GM18868 (cell line): ENCODE measurements around the gene SH2D2A.

Experiments used
- ATAC-seq: cut with Tn5 transposase; IDR thresholded peaks from one replicate; pipeline ENCODE4 v1.9.1; 2021; ENCODE audit warnings: mild to moderate bottlenecking, moderate library complexity; ENCODE audit not compliant: unreplicated experiment

Gene SH2D2A

DNA sequence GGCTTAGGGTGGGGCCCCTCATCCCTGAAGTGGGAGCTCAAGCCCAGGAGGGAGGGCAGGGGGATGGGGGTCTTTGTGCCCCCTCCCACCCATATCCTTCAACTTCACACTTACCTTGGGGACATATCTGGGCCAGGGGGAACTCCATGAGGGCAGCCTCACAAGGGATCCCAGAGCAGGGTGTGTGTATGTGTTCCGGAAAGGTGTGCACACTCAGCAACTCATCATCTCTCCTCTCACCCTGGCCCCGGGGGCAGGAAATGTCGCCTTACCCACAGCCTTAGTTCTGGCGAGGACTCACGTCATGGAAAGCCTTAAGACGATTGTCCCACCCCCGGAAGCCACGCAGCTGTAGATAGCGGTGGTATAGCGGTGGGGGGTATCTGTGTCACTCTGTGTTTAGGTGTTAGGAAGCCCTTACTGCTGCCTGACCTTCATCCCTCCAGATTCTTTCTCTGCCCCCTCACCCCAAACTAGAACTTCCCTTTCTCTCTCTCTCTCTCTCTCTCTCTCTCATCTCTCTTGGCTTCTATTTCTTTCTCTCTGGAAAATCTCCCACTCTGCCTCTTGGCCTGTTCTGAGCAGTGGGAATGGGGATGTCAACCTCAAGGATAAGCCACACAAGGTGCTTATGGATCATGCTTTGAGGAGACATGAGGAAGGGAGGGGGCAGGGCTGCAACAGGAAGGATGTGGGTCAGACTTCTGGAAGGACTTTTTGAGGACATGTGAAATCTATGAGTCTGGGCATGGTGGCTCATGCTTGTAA is at the start of gene SH2D2A:
SH2D2A (minus strand) TSS at position 288 of the 768 bp plus-strand sequence; CDS start at position 148, 140 bp downstream.
- peak; percentile 57 for ATAC-seq

DNA sequence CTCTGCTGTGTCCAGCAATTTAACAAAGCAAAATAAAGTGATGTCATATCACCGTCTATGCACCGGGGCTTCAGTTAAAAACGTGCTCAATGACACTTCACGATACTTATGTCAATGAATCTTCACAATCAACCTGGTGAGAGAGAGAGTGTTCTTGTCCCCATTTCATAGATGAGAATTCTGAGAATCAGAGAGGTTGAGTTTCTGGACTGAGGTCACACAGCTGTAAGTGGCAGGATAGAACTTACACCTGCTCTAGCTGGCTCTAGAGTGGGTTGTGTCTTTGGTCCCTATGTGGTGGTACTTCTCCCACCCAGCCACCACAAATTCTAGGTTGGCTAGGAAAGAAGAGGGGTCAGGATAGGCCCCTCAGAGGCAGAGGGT is 49.2 kb upstream of the SH2D2A start:
- ATAC-seq = no peak

- no peak for ATAC-seq
Measured at GRCh38 chr1:156865258-156865657, 48.6 kb upstream of the SH2D2A start.

DNA sequence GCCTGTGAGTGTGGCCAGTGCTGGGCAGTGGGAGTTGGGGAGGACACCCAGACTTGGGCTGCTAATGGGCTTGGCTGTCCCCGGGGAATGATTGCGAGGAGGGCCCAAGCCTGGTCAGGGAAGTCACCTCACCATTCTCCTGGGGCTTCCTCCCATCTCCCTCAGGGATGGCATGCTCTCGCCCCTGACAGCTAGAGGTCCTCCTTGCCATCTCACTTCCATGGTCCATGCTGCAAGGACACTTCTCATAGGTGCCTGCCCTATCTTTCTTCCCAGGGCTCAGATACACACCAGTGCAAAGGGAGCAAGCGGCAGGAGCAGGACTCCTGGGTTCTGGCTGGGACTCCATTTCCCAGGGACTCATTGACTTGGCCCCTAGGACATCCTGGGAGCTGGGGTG is 48.1 kb upstream of the SH2D2A start:
- ATAC-seq = no peak

DNA sequence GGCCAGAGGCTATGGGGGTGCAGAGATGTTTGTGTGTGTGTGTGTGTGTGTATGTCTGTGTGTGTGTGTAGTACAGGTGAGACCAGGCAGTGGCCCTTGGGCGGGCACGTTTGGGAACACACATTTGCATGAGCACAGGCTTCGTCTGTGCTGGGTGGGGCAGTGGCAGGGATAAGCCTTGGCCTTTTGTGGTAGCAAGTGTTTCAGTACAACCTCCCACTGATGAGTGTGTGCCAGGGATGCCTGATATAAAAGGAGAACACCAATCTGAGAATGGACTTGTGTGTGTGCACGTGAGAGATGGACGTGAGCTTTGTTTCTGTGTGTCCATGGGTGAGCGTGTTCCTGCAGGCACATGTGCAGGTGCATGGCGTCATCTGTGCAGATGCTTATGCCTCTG is 47.0 kb upstream of the SH2D2A start:
- no peak for ATAC-seq

DNA sequence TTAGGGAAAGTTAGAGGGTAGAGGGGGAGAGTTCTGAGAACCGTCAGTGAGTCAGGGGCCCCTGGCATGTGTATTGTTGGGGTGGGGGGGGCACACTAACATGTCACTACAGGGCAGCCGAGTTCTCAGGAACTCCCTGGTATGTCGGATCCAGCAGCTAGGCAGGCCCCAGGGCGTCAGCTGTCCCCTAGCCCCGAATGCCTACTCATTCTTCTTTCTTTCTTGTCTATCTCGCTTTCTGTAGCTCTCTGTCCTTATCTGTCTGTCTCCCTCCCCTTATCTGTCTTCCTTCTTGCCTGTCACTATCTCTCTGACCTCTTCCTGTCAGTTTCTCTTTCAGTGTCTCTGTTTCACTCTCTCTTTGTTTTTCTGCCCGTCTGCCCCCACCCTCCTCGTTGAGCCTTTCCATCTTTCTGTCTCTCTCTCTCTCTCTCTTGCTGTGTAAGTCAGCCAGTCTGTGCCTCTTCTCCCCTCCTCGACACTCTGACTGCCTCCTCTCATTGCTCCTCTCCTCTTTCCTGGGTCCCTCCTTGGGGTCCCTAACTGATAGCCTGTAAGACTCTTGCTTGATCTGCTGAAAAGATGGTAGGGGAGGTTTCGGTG is 46.5 kb upstream of the SH2D2A start:
- no peak for ATAC-seq

GRCh38 chr1:156862584-156862983 is 45.9 kb upstream of the SH2D2A start:
- ATAC-seq = no peak

DNA sequence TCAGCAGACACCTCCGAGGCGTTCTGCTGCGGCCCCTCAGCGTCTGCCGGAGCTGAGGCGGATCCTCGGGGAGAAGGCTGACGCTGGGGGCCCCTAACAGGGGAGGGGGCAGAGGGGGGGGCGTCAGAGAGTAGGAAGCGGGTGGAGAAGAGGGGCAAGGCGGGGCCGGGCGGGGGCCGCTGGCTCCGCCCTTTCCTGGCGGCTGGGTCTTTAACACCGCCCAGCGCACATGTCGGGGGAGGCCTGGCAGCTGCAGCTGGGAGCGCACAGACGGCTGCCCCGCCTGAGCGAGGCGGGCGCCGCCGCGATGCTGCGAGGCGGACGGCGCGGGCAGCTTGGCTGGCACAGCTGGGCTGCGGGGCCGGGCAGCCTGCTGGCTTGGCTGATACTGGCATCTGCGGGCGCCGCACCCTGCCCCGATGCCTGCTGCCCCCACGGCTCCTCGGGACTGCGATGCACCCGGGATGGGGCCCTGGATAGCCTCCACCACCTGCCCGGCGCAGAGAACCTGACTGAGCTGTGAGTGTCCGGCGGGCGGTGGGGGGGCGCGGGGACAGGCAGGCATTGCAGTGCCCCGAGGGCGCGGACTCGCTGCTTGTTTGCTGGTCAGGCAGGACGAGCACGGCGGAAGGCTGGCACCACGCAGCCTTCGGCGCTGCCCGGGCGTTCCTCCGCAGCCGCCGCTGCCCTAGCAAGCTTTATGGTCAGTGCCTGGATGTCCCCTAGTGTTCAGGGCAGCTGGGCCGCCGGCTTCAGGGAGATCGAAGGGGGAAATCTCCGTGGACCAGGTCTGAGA is 44.2 kb upstream of the SH2D2A start, which contains the start of gene NTRK1:
NTRK1 (plus strand) TSS at position 238 of the 796 bp plus-strand sequence; CDS start at position 308, 70 bp downstream.
- no peak for ATAC-seq

GRCh38 chr1:156860113-156860627 is 43.5 kb upstream of the SH2D2A start:
- no peak for ATAC-seq

DNA sequence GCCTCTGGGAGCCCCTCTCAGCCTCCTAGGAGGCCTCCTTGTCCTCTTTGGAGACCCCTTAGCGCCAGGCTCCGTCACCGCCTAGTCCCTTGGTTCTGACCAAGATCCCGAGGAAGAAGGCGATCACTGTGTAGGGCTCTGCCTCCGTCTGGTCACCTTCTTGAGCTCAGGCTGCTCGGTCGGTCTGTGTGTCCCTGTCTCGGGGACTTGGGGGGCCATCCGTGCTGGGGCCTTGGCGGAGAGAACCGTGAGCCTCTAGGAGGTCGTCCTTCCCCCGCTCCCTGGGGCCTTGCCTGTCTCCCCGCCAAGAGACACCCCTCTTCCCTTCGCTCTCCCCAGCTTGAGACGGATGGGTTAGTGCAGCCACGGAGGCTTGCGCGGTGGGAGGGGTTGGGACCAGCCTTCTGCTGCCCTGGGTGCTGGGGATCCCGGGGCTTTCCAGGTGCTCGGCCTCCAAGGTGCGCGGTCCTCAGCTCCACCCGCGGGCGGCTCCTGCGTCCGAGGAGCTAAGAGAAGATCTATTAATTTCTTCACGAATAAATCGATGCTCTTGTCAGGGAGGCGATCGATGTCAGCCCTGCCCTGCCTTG is 43.0 kb upstream of the SH2D2A start:
- ATAC-seq = no peak

- no peak for ATAC-seq
Measured at GRCh38 chr1:156858959-156859522, 42.4 kb upstream of the SH2D2A start, which contains the start of gene INSRR. Gene INSRR, minus strand, starts transcription at chr1:156859117. Its CDS starts 496 bp downstream, at chr1:156858621.

- no peak for ATAC-seq
Measured at GRCh38 chr1:156858555-156858956, 41.9 kb upstream of the SH2D2A start.

DNA sequence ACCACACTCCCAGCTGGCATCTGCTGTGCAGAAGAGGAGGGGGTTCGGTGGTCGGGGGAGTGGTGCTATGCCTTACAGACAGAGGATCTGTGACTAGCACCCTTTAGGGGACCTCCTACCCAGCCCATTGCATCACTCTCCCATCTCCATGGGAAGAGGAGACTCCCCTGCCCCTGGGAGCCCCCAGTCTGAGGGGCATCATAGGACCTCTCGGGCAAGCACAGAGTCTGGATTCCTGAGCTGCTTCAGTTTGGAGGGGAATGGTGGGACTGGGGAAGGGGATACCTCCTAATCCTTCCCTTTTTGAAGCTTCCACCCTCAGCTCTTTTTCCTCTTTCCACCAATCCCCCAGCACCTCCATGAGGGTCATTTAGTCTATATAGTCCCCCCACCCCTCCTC is 40.9 kb upstream of the SH2D2A start:
- ATAC-seq = no peak

DNA sequence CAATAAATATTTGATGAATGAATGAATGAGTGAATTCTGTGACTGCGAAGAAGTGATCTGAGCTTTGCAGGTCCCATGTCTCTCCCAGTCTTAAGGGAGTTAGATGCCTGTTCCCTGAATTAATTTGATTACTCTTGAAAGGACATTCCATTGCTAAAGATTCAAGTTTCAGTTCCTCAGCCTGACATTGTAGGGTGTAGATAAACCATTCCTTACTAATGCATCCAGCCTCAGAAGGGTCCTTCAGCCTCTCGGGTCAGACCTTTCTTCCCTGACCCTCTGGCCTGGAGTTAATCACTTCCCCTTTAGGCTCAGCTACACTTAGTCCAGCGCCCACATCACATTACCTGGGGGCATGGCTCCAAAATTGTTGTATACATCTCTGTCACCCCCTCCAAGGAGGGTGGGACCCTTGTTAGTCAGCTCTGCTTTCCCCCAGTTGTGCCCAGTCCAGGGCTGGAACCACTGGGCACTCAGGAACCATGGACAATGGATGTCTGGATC is 39.7 kb upstream of the SH2D2A start:
- no peak for ATAC-seq

DNA sequence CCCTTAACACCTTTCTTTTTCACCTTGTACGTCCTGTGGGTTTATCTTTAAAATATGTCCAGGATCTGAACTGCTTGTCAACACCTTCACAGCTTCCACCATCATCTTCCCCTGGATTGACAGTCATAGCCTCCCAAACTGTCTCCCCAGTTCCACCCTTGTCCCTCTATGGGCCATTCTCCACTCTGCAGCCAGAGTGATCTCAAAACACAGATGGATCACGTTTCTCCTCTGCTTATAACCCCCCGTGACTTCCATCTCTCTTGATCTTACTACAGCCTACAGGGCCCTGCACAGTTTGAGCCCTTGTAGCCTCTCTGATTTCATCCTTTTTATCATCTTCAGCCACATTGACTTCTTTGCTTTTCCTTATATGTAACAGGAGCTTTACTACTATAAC is 38.0 kb upstream of the SH2D2A start:
- no peak for ATAC-seq

GRCh38 chr1:156853761-156854160 is 37.1 kb upstream of the SH2D2A start:
- no peak for ATAC-seq

DNA sequence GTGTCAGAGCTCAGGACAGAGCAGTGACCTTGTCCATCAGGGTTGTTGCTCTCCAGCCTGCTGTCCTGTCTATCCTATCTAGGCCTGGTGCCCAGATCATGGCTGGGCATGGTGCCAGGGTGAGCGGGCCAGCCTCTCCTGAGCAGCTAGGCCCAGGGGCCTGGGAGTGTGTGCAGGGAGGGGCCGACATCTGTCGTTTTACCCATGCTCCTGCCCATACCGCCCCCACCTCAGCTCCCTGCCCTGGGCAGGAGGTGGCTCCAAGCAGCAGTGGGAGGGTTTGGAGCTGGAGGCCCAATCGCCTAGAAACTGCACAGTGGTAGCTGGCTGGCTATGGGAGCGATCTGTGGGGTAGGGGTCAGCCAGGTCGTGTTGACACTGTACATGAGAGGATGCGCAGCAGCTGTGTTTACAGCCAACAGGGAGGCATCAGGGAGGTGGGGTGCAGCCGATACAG is 35.8 kb upstream of the SH2D2A start:
- ATAC-seq = no peak

GRCh38 chr1:156851779-156852417 is 35.2 kb upstream of the SH2D2A start:
- ATAC-seq = no peak

DNA sequence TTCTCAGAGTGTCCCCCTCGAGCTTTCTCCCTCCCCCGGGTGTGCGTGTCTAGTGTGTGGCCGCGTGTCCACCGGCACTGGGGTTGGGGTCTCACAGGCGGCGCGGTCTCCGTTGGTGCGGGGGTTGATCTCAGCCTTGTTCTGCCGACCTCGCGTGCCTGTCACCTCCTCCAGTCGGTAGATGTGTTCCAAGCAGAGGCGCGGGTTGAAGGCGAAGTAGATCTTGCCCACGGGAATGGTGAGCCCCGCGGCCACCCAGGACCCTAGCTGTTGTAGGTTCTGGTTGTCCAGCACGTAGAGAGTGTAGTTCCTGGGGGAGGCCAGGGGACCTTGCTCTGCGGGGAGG is 32.5 kb upstream of the SH2D2A start:
- no peak for ATAC-seq
